ENCODE measurements around the gene FBXL7.

GRCh38 chr5:15558681-15559080, 58.7 kb downstream of the FBXL7 start:
- TF ChIP-seq CTCF (IDR thresholded peaks at IDR 0.05) (no peak), POLR2A (IDR thresholded peaks at IDR 0.05) (no peak)
